ENCODE measurements around the gene TRIM17.

Gene TRIM17

DNA sequence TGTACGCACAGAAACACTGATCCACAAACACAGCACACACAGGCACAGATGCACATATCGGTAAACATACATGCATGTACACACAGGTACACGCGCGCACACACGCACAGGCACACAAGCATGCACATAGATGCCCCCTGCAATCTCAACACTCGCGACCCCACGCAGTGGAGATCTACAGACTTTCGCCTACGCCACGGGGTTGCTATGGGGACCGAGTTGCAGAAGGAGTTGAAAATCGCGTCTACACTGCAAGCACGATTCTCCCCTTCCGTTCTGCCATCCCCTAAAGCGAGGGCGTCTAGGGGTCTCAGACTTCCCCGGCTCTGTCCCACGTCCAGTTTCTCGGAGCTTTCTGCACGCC lies 826 bp downstream of the TRIM17 start:
- no peak for DNase-seq

GRCh38 chr1:228415221-228415620 lies 1.4 kb downstream of the TRIM17 start:
- no peak for DNase-seq

GRCh38 chr1:228414511-228415211 lies 2.0 kb downstream of the TRIM17 start:
- no peak for DNase-seq

DNA sequence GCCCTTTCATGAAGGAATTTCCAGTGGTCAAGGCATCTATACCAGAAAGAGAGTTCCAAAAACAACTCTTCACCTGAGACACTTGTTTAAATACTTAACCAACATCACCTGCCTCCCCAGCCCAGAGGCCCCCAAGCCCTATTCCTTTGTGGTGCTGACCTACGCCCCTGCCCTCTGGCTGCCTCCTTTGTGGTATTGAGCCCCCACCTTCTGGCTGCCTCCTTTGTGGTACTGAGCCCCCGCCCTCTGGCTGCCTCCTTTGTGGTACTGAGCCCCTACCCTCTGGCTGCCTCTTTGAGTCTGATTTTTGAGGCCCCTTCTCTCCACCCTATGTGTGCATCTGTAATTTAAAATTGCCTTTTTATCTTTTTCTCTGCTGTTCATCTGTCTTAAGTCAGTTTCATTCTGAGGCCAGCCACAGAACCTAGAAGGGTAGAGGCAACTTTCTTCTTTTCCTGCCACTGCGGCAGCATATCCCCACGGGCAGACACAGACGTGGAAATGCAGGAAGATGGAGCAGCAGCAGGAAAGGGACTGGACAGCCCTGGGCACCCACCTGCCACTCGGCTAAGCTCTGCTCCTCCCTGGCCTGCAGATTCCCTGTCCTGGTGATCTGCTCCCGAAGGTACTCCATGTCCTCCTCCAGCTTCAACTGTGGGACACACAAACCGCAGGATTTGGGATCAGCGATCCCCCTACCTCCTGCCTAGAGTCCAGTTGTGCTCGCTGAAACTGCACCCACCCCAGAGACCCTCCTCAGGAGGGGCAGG lies 3.2 kb downstream of the TRIM17 start:
- DNase-seq = no peak

DNA sequence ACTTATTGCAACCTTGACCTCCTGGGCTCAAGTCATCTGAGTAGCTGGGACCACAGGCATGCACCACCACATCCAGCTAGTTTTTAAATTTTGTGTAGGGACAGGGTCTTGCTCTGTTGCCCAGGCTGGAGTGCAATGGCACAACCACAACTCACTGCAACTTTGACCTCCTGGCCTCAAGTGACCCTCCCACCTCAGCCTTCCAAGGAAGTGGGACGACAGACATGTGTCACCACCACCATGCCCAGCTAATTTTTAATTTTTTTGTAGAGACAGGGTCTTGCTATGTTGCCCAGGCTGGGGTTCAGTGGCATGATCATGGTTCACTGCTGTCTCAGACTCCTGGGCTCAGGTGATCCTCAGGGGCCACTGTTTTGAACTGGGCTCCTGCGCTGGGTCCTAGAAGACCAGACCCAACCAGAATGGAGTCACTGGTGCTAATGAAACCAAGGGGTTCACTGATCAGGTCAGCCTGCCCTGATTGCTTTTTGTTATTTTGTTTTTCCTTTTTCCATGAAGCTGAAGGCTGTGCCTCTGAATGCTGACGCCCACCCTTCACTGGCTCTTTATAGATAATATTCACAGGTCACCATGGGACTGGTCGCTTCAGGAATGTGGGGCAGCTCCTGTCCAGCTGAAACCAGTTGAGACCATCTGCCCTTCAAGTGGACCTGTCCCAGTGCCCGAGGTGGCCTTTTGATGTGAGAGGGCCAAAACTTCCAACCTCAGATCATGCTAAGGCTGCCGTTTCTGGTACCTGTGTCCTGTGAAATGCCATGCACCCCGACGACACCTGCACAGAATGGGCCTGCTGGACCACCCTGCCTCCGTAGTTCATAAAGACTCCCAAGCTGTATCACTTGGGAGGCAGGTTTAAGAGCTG lies 4.9 kb downstream of the TRIM17 start:
- no peak for DNase-seq

GRCh38 chr1:228411121-228411520 lies 5.5 kb downstream of the TRIM17 start:
- no peak for DNase-seq

DNA sequence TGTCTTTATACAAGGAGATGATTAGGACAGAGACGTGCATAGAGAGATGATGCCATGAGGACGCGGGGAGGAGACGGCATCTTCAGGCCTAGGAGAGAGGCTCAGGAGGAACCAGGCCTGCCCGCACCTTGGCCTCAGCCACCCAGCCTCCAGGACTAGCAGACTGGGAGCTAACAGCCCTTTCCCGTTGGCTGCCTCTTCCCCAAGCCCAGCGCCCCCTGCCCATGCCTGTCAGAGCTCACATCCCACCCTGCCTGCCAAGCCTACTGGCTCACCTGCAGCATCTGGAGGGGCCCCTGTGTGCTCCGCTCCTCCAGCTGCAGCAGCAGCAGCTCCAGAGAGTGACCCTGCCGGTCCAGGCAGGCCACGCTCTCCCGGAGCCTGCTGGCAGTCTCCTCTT lies 6.0 kb downstream of the TRIM17 start:
- DNase-seq = no peak

GRCh38 chr1:228410015-228410414 lies 6.6 kb downstream of the TRIM17 start:
- DNase-seq = no peak

- no peak for DNase-seq
Observed at GRCh38 chr1:228408869-228409805, 7.5 kb downstream of the TRIM17 start.

DNA sequence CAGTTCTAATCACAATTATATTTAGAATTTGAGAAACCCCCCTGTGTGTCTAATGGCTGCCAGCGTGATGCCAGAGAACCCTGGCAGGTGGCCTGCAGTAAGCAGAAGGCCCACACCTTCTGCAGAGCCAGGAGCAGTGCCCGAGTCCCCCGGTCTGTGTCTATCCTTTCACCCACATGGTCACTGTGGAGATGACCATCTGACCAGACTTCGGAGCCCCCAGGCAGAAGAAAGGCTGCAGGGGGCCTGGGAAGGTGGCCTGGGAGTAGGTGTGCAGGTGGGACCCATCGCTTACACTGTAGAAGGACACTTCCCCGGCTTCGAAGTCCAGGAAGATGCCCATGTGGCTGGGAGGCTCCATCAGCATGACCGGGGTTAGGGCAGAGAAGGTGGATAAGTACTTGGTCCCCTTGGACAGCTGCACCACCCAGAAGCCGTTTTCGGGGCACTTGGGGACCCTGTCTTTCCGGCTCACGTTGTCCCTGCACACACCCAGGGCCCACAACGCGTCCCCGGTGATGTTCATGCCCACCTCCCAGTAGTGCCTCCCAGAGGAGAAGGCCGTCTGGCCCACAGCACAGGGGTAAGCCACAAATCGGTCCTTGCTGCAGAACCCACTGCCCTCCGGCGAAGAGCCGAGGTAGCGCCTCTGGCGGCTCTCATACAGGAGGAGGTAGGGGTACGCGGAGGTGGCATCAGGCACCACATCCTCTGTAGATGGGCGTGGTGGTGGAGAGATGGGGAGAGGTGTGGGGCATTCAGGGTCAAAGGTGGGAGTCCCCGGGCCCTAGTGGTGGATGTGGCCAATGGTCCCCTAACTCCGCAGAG lies 8.4 kb downstream of the TRIM17 start:
- no peak for DNase-seq

DNA sequence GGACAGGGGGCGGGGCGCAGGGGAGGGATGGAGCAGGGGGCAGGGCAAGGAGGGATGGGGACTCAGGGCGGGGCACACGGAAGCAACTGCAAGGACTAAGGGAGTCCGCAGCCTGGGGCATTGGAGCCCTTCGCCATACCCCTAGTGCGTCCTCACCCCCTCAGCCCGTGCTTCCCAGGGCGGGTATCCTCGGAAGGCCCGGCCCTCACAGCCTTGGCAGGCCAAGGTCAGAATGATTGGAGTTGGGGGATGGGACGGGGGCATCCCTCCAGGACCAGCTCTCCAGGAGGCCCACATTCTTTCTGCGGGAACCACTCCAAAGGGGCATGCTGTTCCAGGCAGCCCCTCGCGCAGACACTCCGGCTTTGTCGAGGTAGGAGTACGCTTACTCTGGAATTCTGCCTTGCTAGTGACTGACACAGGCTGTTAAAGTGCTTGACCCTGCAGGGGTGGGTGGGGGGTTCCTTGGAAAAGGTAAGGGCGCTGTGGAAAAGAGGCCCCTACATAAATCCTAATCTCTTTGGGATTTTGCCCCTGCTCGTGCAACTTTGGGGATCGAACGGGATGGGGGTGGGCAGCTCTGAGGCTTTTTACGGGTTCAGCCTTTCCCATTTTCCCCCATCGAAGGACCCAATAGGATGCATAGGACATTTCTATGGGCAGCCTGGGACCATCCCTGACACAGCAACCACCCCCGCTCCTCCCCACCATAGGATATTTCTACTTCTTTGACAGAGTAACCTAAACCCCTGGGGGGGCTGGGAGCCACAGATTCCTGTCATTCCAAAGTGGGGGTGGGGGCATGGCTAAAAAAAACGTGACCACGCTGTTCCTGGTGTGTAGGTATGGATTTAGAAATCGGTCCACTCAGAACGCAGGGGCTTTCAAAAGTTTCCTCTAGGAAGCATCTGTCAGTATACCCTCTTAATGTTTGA lies 9.3 kb downstream of the TRIM17 start:
- DNase-seq = no peak

DNA sequence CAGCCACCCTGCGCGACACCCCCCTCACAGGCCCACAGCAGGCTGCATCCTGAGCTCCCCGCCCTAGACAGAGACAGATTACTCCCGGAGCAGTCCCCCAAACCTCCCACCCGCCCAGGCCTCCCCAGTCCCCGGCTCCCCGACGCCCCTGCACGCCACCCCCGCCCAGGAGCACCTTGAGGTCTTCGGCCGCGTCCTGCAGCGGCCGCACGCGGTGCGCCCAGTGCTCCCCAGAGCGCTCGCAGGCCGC lies 10.8 kb downstream of the TRIM17 start:
- no peak for DNase-seq

GRCh38 chr1:228405200-228405978 lies 11.3 kb downstream of the TRIM17 start:
- DNase-seq = no peak

DNA sequence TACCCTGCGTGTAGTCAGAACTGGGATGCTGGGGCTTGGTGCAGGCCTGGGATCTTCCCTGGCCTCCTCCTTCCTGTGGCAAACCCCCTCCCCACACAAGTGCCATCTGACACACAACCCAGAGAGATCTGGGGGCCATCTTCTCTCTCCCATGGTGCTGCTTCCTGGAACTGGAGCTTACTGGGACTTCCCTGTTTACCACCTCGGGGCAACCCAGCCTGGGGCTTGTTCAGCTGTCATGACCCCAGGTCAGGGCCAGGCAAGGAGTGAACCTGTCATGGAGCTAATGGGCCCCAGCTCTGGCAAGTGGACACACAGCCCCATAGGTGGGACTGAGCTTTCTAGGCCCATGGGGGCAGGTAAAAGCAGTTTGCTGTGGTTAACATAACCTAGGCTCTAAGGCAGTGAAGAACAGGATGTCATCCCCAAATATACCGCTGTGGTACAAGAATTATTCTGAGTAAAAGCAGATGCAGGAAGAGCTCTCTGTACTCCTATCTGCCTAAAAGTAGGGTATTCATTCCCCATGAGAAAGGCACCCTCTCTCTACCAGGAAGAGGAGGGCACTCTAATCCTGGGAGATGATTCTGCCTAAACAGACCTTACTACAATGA lies 12.4 kb downstream of the TRIM17 start:
- DNase-seq = no peak

- no peak for DNase-seq
Observed at GRCh38 chr1:228403231-228403631, 13.4 kb downstream of the TRIM17 start.

- DNase-seq = no peak
Observed at GRCh38 chr1:228402641-228403025, 14.0 kb downstream of the TRIM17 start.

GRCh38 chr1:228401782-228402640 lies 14.7 kb downstream of the TRIM17 start:
- no peak for DNase-seq

- DNase-seq = no peak
Observed at GRCh38 chr1:228400692-228401454, 15.8 kb downstream of the TRIM17 start.
